ENCODE results near the gene SLC35F3. TPM values are rescaled to one million over a fixed set of nuclear protein-coding genes. Genes with fewer than 3 reads are reported as not detected.

Gene SLC35F3
- total RNA-seq, 1 experiment from 2014 or later = 19.1 TPM

DNA sequence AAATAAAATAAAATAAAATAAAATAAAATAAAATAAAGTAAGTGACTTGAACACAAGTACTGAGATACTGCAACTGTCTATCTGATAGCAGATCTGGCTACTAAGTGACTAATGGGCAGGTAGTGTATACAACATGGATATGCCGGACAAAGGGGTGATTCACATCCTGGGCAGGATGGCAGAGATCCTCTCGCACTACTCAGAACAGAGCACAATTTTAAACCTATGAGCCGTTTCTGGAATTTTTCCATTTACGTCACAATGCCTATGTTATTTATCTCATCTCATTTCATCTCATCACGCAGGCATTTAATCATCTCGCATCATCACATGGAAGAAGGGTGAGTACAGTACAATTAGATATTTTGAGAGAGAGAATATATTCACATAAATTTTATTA lies 235.5 kb downstream of the SLC35F3 start:
- DNase-seq (ENCODE audit: low read depth, low spot score) = peak; percentile 93
- intact Hi-C loops (cut with micrococcal nuclease; ENCODE audit: unreplicated experiment) (no loop called here), in situ Hi-C loops (cut with HindIII; ENCODE audit: low pct_unique_long_range_greater_than_20kb, low sequenced_read_pairs) (no loop called here)
- ChIA-PET POLR2A (no interaction called here), CTCF (no interaction called here)
- Histone ChIP-seq H3K4me1 (ENCODE audit: control insufficient read depth, insufficient read depth, low read length) (no peaks in the 10 kb centered on the region), H3K27ac (ENCODE audit: low read length) (no peak overlapping the region), H3K27me3 (ENCODE audit: control insufficient read depth, insufficient read depth, low read length) (no peaks in the 10 kb centered on the region), H3K36me3 (ENCODE audit: control insufficient read depth, insufficient read depth, low read length) (no peaks in the 10 kb centered on the region), H3K4me3 (ENCODE audit: low read depth in 2 of 2, low read length in 2 of 2) (no peak overlapping the region), H3K9me3 (ENCODE audit: control insufficient read depth, insufficient read depth, low read depth, low read length) (no peaks in the 10 kb centered on the region)
- ATAC-seq = peak; percentile 94
- BruUV-seq (replicated peaks) = no TSS peak
- TF ChIP-seq TCF7L2 (IDR thresholded peaks at IDR 0.05; ENCODE audit: low read depth, low read length) (no peak), SIN3A (IDR thresholded peaks at IDR 0.05; ENCODE audit: borderline replicate concordance, insufficient read depth, low read depth, low read length) (no peak), POLR2AphosphoS5 (IDR thresholded peaks at IDR 0.05; ENCODE audit: low read depth, low read length) (no peak), CTCF (IDR thresholded peaks at IDR 0.05) (no peak), REST (IDR thresholded peaks at IDR 0.05; ENCODE audit: insufficient read depth in 1 of 2, low read depth in 2 of 2, low read length in 1 of 2) (no peak)

GRCh38 chr1:234140388-234140787 lies 235.9 kb downstream of the SLC35F3 start:
- intact Hi-C loops (cut with micrococcal nuclease; ENCODE audit: unreplicated experiment) = no loop called here
- ChIA-PET CTCF (no interaction called here), POLR2A (no interaction called here)
- Histone ChIP-seq H3K4me3 (ENCODE audit: low read depth in 2 of 2, low read length in 2 of 2) (no peak overlapping the region), H3K27ac (ENCODE audit: low read length) (no peak overlapping the region), H3K27me3 (ENCODE audit: control insufficient read depth, insufficient read depth, low read length) (no peaks in the 10 kb centered on the region), H3K9me3 (ENCODE audit: control insufficient read depth, insufficient read depth, low read depth, low read length) (no peaks in the 10 kb centered on the region), H3K4me1 (ENCODE audit: control insufficient read depth, insufficient read depth, low read length) (no peaks in the 10 kb centered on the region), H3K36me3 (ENCODE audit: control insufficient read depth, insufficient read depth, low read length) (no peaks in the 10 kb centered on the region; the same call in 1 of the 2 replicates)
- in situ Hi-C loops (cut with HindIII; ENCODE audit: low pct_unique_long_range_greater_than_20kb, low sequenced_read_pairs) = no loop called here
- BruUV-seq (replicated peaks) = no TSS peak
- TF ChIP-seq REST (IDR thresholded peaks at IDR 0.05; ENCODE audit: insufficient read depth in 1 of 2, low read depth in 2 of 2, low read length in 1 of 2) (no peak), SIN3A (IDR thresholded peaks at IDR 0.05; ENCODE audit: borderline replicate concordance, insufficient read depth, low read depth, low read length) (no peak), TCF7L2 (IDR thresholded peaks at IDR 0.05; ENCODE audit: low read depth, low read length) (no peak), POLR2AphosphoS5 (IDR thresholded peaks at IDR 0.05; ENCODE audit: low read depth, low read length) (no peak), CTCF (IDR thresholded peaks at IDR 0.05) (no peak)
- DNase-seq (ENCODE audit: low read depth, low spot score) (no peak), ATAC-seq (no peak)
